Left renal pelvis (tissue), 4 donors: ENCODE data around the gene TUBGCP4. TPM values are rescaled to one million over a fixed set of nuclear protein-coding genes. Genes with fewer than 3 reads are reported as not detected.

Experiments used
- polyA plus RNA-seq, 4 donors: library from polyadenylated mRNA; unstranded; fragments of 120-200 nt; gene quantifications; one replicate each; pipeline ENCODE4 v1.2.1, GENCODE V29; 2013; ENCODE audit not compliant: insufficient read length in 4 of 4

The TUBGCP4 gene
- polyA plus RNA-seq, 4 donors, result 19.1 to 38.3 (median 25.2) TPM

Other genes with a start within 250 kb of the TUBGCP4 start
- 10 to 100 TPM in 3 of 4 donors, 1 to 10 TPM in 1; 5.5 to 18.0 (median 16.5) TPM for gene TMEM62, start 237.5 kb upstream of the TUBGCP4 start, polyA plus RNA-seq
- gene CCNDBP1, start 185.7 kb upstream of the TUBGCP4 start, polyA plus RNA-seq, result 10 to 100 TPM; 43.5 to 57.9 (median 56.4) TPM
- gene EPB42, start 150.1 kb upstream of the TUBGCP4 start, polyA plus RNA-seq, result 10 to 100 TPM in 1 of 4 donors, 1 to 10 TPM in 3; 1.1 to 16.9 (median 1.3) TPM
- not detected for gene TGM5, start 104.2 kb upstream of the TUBGCP4 start, polyA plus RNA-seq
- under 1 TPM in 1 of 4 donors, not detected in 3; 0.09 TPM for gene TGM7, start 68.8 kb upstream of the TUBGCP4 start, polyA plus RNA-seq
- 10 to 100 TPM in 3 of 4 donors, 1 to 10 TPM in 1; 9.2 to 13.8 (median 13.2) TPM for gene LCMT2, start 40.5 kb upstream of the TUBGCP4 start, polyA plus RNA-seq
- 10 to 100 TPM; 25.1 to 35.6 (median 26.6) TPM for gene ZSCAN29, start 58 bp upstream of the TUBGCP4 start, polyA plus RNA-seq
- gene TP53BP1, start 122.1 kb downstream of the TUBGCP4 start, polyA plus RNA-seq, result 10 to 100 TPM; 58.1 to 92.9 (median 84.7) TPM
- gene MAP1A, start 146.5 kb downstream of the TUBGCP4 start, polyA plus RNA-seq, result 10 to 100 TPM in 1 of 4 donors, 1 to 10 TPM in 3; 8.0 to 14.7 (median 9.0) TPM
- gene PPIP5K1, start 219.1 kb downstream of the TUBGCP4 start, polyA plus RNA-seq, result 10 to 100 TPM; 11.4 to 33.2 (median 22.4) TPM
- gene CKMT1B, start 222.9 kb downstream of the TUBGCP4 start, polyA plus RNA-seq, result 1 to 10 TPM in 3 of 4 donors, under 1 TPM in 1; 0.66 to 3.7 (median 2.3) TPM
- 1 to 10 TPM in 2 of 4 donors, under 1 TPM in 2; 0.64 to 2.1 (median 1.2) TPM for gene STRC, start 247.7 kb downstream of the TUBGCP4 start, polyA plus RNA-seq